OCI-LY7 (cell line): ENCODE data around the gene SLC6A7. TPM values are rescaled to one million over a fixed set of nuclear protein-coding genes. Genes with fewer than 3 reads are reported as not detected.

ENCODE experiments used
- BruUV-seq: library from RNA; stranded (reverse); fragments of 400-500 nt; replicated peaks from 2 replicates; lab custom pipeline; 2021; lab: Mats Ljungman, UMichigan
- CTCF ChIA-PET: fragments of 300-600 bp; sonication (Branson Sonifier 250); formaldehyde crosslinking; loops from one replicate; lab custom pipeline; 2022; ENCODE audit warnings: antibody characterized with exemption; ENCODE audit not compliant: unreplicated experiment; lab: Charles Lee
- POLR2A ChIA-PET: fragments of 300-600 bp; sonication (Branson Sonifier 250); formaldehyde crosslinking; loops from one replicate; lab custom pipeline; 2022; ENCODE audit warnings: antibody characterized with exemption; lab: Charles Lee
- DNase-seq: peaks from one replicate; pipeline ENCODE4 v3.0.0-alpha.2; 2015; ENCODE audit warnings: low spot score
- H2AFZ ChIP-seq: fragments of 200-600 bp; sonication (generic), shearing (Covaris generic); 2 replicates; pipeline ENCODE4 v1.6.1; 2014; ENCODE audit warnings: mild to moderate bottlenecking, antibody characterized with exemption, low read length, moderate library complexity
- H3K27ac ChIP-seq: fragments of 200-600 bp; sonication (generic); 2 replicates; pipeline ENCODE4 v1.5.1; 2014; ENCODE audit warnings: mixed run types, low read depth, mild to moderate bottlenecking, moderate library complexity, low read length, inconsistent platforms; ENCODE audit not compliant: poor library complexity, severe bottlenecking
- H3K36me3 ChIP-seq: fragments of 200-600 bp; sonication (generic); 2 replicates; pipeline ENCODE4 v1.6.1; 2014; ENCODE audit warnings: mild to moderate bottlenecking, antibody characterized with exemption, low read length, moderate library complexity, mixed read lengths; ENCODE audit not compliant: insufficient read depth
- H3K4me1 ChIP-seq: fragments of 200-600 bp; sonication (generic); 2 replicates; pipeline ENCODE4 v1.5.1; 2014; ENCODE audit warnings: mild to moderate bottlenecking, low read length; ENCODE audit not compliant: insufficient read depth, poor library complexity, severe bottlenecking
- H3K4me2 ChIP-seq: fragments of 200-600 bp; sonication (generic); 2 replicates; pipeline ENCODE4 v1.6.1; 2014; ENCODE audit warnings: mild to moderate bottlenecking, low read length
- H3K4me3 ChIP-seq: fragments of 200-600 bp; sonication (generic); 2 replicates; pipeline ENCODE4 v1.5.1; 2014; ENCODE audit warnings: mild to moderate bottlenecking, low read depth, low read length; ENCODE audit not compliant: poor library complexity, severe bottlenecking
- H3K79me2 ChIP-seq: fragments of 200-600 bp; sonication (generic); 2 replicates; pipeline ENCODE4 v1.6.1; 2016; ENCODE audit warnings: low read depth, mild to moderate bottlenecking, low read length, moderate library complexity, mixed read lengths; ENCODE audit not compliant: insufficient read depth
- H3K9me2 ChIP-seq: fragments of 200-600 bp; sonication (generic); 2 replicates; pipeline ENCODE4 v1.6.1; 2016; ENCODE audit warnings: mild to moderate bottlenecking, low read length, mixed read lengths; ENCODE audit not compliant: insufficient read depth
- H3K9me3 ChIP-seq: fragments of 200-600 bp; sonication (generic); 2 replicates; pipeline ENCODE4 v1.6.1; 2014; ENCODE audit warnings: mild to moderate bottlenecking, mixed run types, low read length, mixed read lengths
- H4K20me1 ChIP-seq: fragments of 200-600 bp; sonication (generic); 2 replicates; pipeline ENCODE4 v1.6.1; 2014; ENCODE audit warnings: mild to moderate bottlenecking, antibody characterized with exemption, low read length, moderate library complexity, mixed read lengths; ENCODE audit not compliant: insufficient read depth
- EZH2phosphoT487 ChIP-seq: fragments of 200-600 bp; sonication (generic); IDR thresholded peaks from 2 replicates; pipeline ENCODE4 v1.6.1; 2018; ENCODE audit warnings: low read depth, borderline replicate concordance, mild to moderate bottlenecking, mixed run types, antibody characterized with exemption, low read length, moderate library complexity, mixed read lengths
- intact Hi-C: fragments of 100-400 bp; cut with micrococcal nuclease; formaldehyde crosslinking; loops from one replicate; pipeline ENCODE4 v1.10.0; 2022; ENCODE audit not compliant: unreplicated experiment
- total RNA-seq, 2 experiments: library from RNA; depleted of rRNA in 1 of 2; stranded (reverse); fragments of >200 nt in 1 of 2; shearing (Covaris generic) in 1 of 2; gene quantifications; 2 replicates each; pipeline ENCODE4 v1.2.3, GENCODE V29; 2014 to 2022
- TF ChIP-seq, protein P1 (sequence below): fragments of 200-600 bp; sonication (generic); conservative IDR thresholded peaks from 2 replicates; pipeline ENCODE4 v1.5.1; 2014; ENCODE audit warnings: mild to moderate bottlenecking, antibody characterized with exemption, low read length, moderate library complexity, mixed read lengths

Gene SLC6A7
- total RNA-seq, 2 experiments from 2014 or later = not detected

- H3K79me2 ChIP-seq = no peaks in the 10 kb centered on the region
- no TSS peak for BruUV-seq
- no peaks in the 10 kb centered on the region for H3K9me2 ChIP-seq
- no peak overlapping the region for H3K4me3 ChIP-seq
- intact Hi-C loops = no loop called here
- POLR2A ChIA-PET = no interaction called here
- H3K9me3 ChIP-seq = no peaks in the 10 kb centered on the region
- DNase-seq = no peak
- no peak for TF ChIP-seq EZH2phosphoT487
- no peaks in the 10 kb centered on the region for H3K4me1 ChIP-seq
- H3K36me3 ChIP-seq = no peaks in the 10 kb centered on the region
- no peaks in the 10 kb centered on the region for H4K20me1 ChIP-seq
- CTCF ChIA-PET = no interaction called here
- no peak overlapping the region for H3K4me2 ChIP-seq
- no peak overlapping the region for H2AFZ ChIP-seq
- no peak overlapping the region for H3K27ac ChIP-seq
Observed at GRCh38 chr5:150174285-150174684, 15.6 kb upstream of the SLC6A7 start.

- no peak overlapping the region for H3K4me3 ChIP-seq
- H3K4me1 ChIP-seq = no peaks in the 10 kb centered on the region
- H4K20me1 ChIP-seq = no peaks in the 10 kb centered on the region
- no peak for DNase-seq
- H3K27ac ChIP-seq = no peak overlapping the region
- ChIA-PET POLR2A (interaction anchor here (0.6 kb wide), 1 partner anchor 39 kb away, joined by 5 read pairs; no protein-coding TSS in a partner anchor), CTCF (no interaction called here)
- no peak for TF ChIP-seq EZH2phosphoT487
- TF ChIP-seq, protein P1, sequence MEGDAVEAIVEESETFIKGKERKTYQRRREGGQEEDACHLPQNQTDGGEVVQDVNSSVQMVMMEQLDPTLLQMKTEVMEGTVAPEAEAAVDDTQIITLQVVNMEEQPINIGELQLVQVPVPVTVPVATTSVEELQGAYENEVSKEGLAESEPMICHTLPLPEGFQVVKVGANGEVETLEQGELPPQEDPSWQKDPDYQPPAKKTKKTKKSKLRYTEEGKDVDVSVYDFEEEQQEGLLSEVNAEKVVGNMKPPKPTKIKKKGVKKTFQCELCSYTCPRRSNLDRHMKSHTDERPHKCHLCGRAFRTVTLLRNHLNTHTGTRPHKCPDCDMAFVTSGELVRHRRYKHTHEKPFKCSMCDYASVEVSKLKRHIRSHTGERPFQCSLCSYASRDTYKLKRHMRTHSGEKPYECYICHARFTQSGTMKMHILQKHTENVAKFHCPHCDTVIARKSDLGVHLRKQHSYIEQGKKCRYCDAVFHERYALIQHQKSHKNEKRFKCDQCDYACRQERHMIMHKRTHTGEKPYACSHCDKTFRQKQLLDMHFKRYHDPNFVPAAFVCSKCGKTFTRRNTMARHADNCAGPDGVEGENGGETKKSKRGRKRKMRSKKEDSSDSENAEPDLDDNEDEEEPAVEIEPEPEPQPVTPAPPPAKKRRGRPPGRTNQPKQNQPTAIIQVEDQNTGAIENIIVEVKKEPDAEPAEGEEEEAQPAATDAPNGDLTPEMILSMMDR = no peak
- intact Hi-C loops = no loop called here
- BruUV-seq = no TSS peak
- no peak overlapping the region for H2AFZ ChIP-seq
- H3K9me3 ChIP-seq = no peaks in the 10 kb centered on the region
- H3K36me3 ChIP-seq = no peaks in the 10 kb centered on the region
- H3K9me2 ChIP-seq = no peaks in the 10 kb centered on the region
- no peak overlapping the region for H3K4me2 ChIP-seq
- no peaks in the 10 kb centered on the region for H3K79me2 ChIP-seq
Observed at GRCh38 chr5:150175076-150175475, 14.8 kb upstream of the SLC6A7 start.

DNA sequence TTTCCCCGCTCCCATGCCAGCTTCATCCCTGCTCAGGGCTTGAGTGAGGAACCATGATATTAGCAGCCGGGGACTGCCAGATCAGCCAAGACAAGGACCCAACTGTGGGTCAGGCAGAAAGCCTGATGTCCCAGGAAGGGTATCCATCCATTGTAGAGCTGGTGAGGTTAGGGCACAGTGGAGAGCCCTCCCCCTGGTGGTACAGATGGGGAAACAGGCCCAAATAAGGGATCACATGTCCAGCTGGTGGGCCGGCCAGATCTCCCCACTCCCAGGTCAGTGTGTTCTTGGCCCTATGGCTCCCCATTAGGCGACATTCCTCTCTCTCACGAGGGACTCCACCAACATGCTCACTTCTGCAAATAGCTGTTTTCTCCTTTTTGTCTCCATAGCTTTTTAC is 14.3 kb upstream of the SLC6A7 start:
- Histone ChIP-seq H3K4me1 (no peaks in the 10 kb centered on the region), H3K9me2 (no peaks in the 10 kb centered on the region), H3K27ac (no peak overlapping the region), H3K4me3 (no peak overlapping the region), H4K20me1 (no peaks in the 10 kb centered on the region), H3K79me2 (no peaks in the 10 kb centered on the region), H3K36me3 (no peaks in the 10 kb centered on the region), H3K9me3 (no peaks in the 10 kb centered on the region), H3K4me2 (no peak overlapping the region), H2AFZ (no peak overlapping the region)
- DNase-seq = peak; percentile 24
- TF ChIP-seq EZH2phosphoT487 = no peak
- TF ChIP-seq, protein P1 = peak; percentile 69
- intact Hi-C loops = no loop called here
- ChIA-PET POLR2A (no interaction called here), CTCF (interaction anchor here (0.6 kb wide), 1 partner anchor 175 kb away, joined by 3 read pairs; no protein-coding TSS in a partner anchor)
- no TSS peak for BruUV-seq
